ENCODE data around the gene ALDH1A1. TPM values are rescaled to one million over a fixed set of nuclear protein-coding genes. Genes with fewer than 3 reads are reported as not detected.

The ALDH1A1 gene
- total RNA-seq, 1 experiment from 2014 or later, result not detected

DNA sequence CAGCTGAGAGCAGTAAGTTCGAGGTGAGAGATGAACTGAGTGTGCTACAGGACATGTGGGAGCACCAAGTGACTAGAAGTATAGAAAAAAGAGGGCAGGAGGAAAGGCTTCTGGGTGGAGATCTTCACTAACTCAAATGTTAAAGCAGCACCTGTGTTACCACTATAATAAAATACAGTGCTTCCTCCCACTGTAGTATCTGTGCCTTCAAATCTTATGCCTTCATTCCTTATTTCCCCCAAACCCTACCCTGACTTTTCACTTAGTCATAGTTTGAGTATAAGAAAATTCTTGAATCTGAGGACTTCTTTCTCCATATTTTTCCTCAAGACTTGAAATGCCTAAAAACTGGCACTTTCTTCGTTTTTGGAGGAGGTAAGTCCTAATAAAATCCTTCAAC is 61.8 kb downstream of the ALDH1A1 start:
- intact Hi-C loops (cut with micrococcal nuclease), result no loop called here

DNA sequence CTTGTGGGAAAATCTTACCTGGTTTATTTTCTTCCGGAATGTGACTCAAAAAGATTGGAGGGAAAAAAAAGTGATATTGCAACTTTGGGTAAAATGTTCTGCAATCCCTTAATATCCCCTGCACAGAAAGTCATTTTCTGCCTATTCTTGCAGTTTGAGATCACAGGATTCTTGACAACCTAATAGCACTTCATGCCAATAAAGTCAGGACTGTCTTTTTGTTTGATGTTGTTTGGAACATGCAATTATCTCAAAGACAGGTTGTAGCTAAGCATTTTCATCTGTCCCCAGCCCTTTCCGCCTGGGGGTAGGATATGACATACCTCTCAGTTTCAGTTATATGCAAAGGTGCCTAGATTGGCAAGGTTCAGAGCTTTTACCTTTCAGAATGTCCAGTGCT is 63.9 kb downstream of the ALDH1A1 start:
- intact Hi-C loops (cut with micrococcal nuclease), result no loop called here
- Histone ChIP-seq H3K9me2 (replicated peaks; ENCODE audit: low read length) (no peaks in the 10 kb centered on the region), H3F3A (ENCODE audit: low read length, unreplicated experiment) (no peaks in the 10 kb centered on the region), H3K4me3 (ENCODE audit: low read length) (no peak overlapping the region), H3K4me1 (ENCODE audit: insufficient read depth, low read length) (no peaks in the 10 kb centered on the region), H3K9me3 (ENCODE audit: low read length) (no peaks in the 10 kb centered on the region), H3K36me3 (ENCODE audit: low read depth, low read length) (no peaks in the 10 kb centered on the region), H4K20me1 (ENCODE audit: low read length) (no peaks in the 10 kb centered on the region), H3K79me2 (ENCODE audit: low read length) (no peaks in the 10 kb centered on the region), H3K9ac (ENCODE audit: low read length) (no peak overlapping the region), H3K4me2 (ENCODE audit: low read length) (no peak overlapping the region), H3K27ac (ENCODE audit: low read length) (no peak overlapping the region), H3K27me3 (ENCODE audit: low read length) (peaks cover 17% of the 10 kb centered on the region; the same call in 1 of the 2 replicates), H2AFZ (ENCODE audit: low read length) (no peak overlapping the region)
- CTCF ChIA-PET, result no interaction called here
- ATAC-seq, result no peak
- POLR2A ChIA-PET (ENCODE audit: unreplicated experiment), result no interaction called here
- DNase-seq, result no peak
- BruUV-seq (replicated peaks), result no TSS peak
- no peak for TF ChIP-seq EZH2phosphoT487 (IDR thresholded peaks at IDR 0.05; ENCODE audit: borderline replicate concordance, low read length)
- TF ChIP-seq EZH2 (IDR thresholded peaks at IDR 0.05; ENCODE audit: low read length, unreplicated experiment), result no peak
- TF ChIP-seq, protein P1, sequence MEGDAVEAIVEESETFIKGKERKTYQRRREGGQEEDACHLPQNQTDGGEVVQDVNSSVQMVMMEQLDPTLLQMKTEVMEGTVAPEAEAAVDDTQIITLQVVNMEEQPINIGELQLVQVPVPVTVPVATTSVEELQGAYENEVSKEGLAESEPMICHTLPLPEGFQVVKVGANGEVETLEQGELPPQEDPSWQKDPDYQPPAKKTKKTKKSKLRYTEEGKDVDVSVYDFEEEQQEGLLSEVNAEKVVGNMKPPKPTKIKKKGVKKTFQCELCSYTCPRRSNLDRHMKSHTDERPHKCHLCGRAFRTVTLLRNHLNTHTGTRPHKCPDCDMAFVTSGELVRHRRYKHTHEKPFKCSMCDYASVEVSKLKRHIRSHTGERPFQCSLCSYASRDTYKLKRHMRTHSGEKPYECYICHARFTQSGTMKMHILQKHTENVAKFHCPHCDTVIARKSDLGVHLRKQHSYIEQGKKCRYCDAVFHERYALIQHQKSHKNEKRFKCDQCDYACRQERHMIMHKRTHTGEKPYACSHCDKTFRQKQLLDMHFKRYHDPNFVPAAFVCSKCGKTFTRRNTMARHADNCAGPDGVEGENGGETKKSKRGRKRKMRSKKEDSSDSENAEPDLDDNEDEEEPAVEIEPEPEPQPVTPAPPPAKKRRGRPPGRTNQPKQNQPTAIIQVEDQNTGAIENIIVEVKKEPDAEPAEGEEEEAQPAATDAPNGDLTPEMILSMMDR (conservative IDR thresholded peaks at IDR 0.05; ENCODE audit: low read depth, low read length), result no peak

More for the DNA sequence above, 61.8 kb downstream of the ALDH1A1 start:
- ChIA-PET POLR2A (ENCODE audit: unreplicated experiment) (no interaction called here), CTCF (no interaction called here)
- TF ChIP-seq, protein P1 (conservative IDR thresholded peaks at IDR 0.05; ENCODE audit: low read depth, low read length), result no peak
- TF ChIP-seq EZH2 (IDR thresholded peaks at IDR 0.05; ENCODE audit: low read length, unreplicated experiment), result no peak
- no peak for TF ChIP-seq EZH2phosphoT487 (IDR thresholded peaks at IDR 0.05; ENCODE audit: borderline replicate concordance, low read length)
- DNase-seq (no peak), ATAC-seq (no peak)
- Histone ChIP-seq H3K9ac (ENCODE audit: low read length) (no peak overlapping the region), H3K4me1 (ENCODE audit: insufficient read depth, low read length) (no peaks in the 10 kb centered on the region), H3K79me2 (ENCODE audit: low read length) (no peaks in the 10 kb centered on the region), H2AFZ (ENCODE audit: low read length) (no peak overlapping the region), H4K20me1 (ENCODE audit: low read length) (no peaks in the 10 kb centered on the region), H3K36me3 (ENCODE audit: low read depth, low read length) (no peaks in the 10 kb centered on the region), H3K9me2 (replicated peaks; ENCODE audit: low read length) (no peaks in the 10 kb centered on the region), H3K27me3 (ENCODE audit: low read length) (peaks cover 25% of the 10 kb centered on the region), H3K27ac (ENCODE audit: low read length) (no peak overlapping the region), H3K4me2 (ENCODE audit: low read length) (no peak overlapping the region), H3K4me3 (ENCODE audit: low read length) (no peak overlapping the region), H3F3A (ENCODE audit: low read length, unreplicated experiment) (no peaks in the 10 kb centered on the region), H3K9me3 (ENCODE audit: low read length) (no peaks in the 10 kb centered on the region)
- no TSS peak for BruUV-seq (replicated peaks)

DNA sequence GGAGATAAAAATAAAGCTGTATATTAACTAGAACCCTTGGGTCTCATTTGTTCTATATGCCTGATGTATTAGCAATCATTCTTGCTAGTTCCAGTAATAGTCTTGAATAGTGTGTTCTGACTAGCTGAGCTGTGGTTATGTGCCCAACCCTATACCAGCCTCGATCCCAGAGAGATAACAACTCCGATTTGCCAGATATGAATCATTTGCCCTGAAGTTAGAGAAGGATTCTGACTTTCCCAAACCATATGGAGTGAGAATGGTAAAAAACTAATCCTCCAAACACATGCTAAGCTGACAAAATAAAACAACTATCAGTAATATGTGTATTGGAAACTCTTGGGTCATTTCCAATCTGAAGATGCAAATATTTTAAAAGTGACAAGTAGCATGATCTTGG is 64.8 kb downstream of the ALDH1A1 start:
- BruUV-seq (replicated peaks), result no TSS peak
- no peaks in the 10 kb centered on the region for H3F3A ChIP-seq (ENCODE audit: low read length, unreplicated experiment)
- H3K9ac ChIP-seq (ENCODE audit: low read length), result no peak overlapping the region
- ATAC-seq (no peak), DNase-seq (no peak)
- no peaks in the 10 kb centered on the region for H3K9me3 ChIP-seq (ENCODE audit: low read length)
- no peak overlapping the region for H3K4me3 ChIP-seq (ENCODE audit: low read length)
- CTCF ChIA-PET, result no interaction called here
- peaks cover 17% of the 10 kb centered on the region; the same call in 1 of the 2 replicates for H3K27me3 ChIP-seq (ENCODE audit: low read length)
- intact Hi-C loops (cut with micrococcal nuclease), result no loop called here
- no peak overlapping the region for H3K27ac ChIP-seq (ENCODE audit: low read length)
- TF ChIP-seq, protein P1 (conservative IDR thresholded peaks at IDR 0.05; ENCODE audit: low read depth, low read length), result no peak
- TF ChIP-seq EZH2 (IDR thresholded peaks at IDR 0.05; ENCODE audit: low read length, unreplicated experiment), result no peak
- TF ChIP-seq EZH2phosphoT487 (IDR thresholded peaks at IDR 0.05; ENCODE audit: borderline replicate concordance, low read length), result no peak
- H4K20me1 ChIP-seq (ENCODE audit: low read length), result no peaks in the 10 kb centered on the region
- POLR2A ChIA-PET (ENCODE audit: unreplicated experiment), result no interaction called here
- H3K9me2 ChIP-seq (replicated peaks; ENCODE audit: low read length), result no peaks in the 10 kb centered on the region
- H2AFZ ChIP-seq (ENCODE audit: low read length), result no peak overlapping the region
- H3K4me2 ChIP-seq (ENCODE audit: low read length), result no peak overlapping the region
- no peaks in the 10 kb centered on the region for H3K36me3 ChIP-seq (ENCODE audit: low read depth, low read length)
- no peaks in the 10 kb centered on the region for H3K79me2 ChIP-seq (ENCODE audit: low read length)
- no peaks in the 10 kb centered on the region for H3K4me1 ChIP-seq (ENCODE audit: insufficient read depth, low read length)

All from PC-3 (cell line).